ENCODE data around the gene HIVEP1. TPM values are rescaled to one million over a fixed set of nuclear protein-coding genes. Genes with fewer than 3 reads are reported as not detected.
"Not testable (repeated sequence)": the region's sequence is repeated elsewhere in the genome, so short reads cannot be mapped to it uniquely, and the experiment has no call there.

HIVEP1 gene
- total RNA-seq, 6 donors from 2014 or later = 22.9 to 48.5 (median 30.4) TPM

- Histone ChIP-seq H3K27ac (no peak overlapping the region), H3K27me3 (no peaks in the 10 kb centered on the region), H3K4me1 (no peaks in the 10 kb centered on the region), H3K9me3 (no peaks in the 10 kb centered on the region), H3K36me3 (no peaks in the 10 kb centered on the region), H3K4me3 (no peak overlapping the region)
- DNase-seq (no peak), ATAC-seq (ENCODE audit: low FRiP score in 2 of 2) (no peak)
- TF ChIP-seq POLR2AphosphoS5 (IDR thresholded peaks at IDR 0.05) (no peak), EP300 (IDR thresholded peaks at IDR 0.05) (no peak), POLR2A (IDR thresholded peaks at IDR 0.05) (no peak)
- TF ChIP-seq, protein P1, sequence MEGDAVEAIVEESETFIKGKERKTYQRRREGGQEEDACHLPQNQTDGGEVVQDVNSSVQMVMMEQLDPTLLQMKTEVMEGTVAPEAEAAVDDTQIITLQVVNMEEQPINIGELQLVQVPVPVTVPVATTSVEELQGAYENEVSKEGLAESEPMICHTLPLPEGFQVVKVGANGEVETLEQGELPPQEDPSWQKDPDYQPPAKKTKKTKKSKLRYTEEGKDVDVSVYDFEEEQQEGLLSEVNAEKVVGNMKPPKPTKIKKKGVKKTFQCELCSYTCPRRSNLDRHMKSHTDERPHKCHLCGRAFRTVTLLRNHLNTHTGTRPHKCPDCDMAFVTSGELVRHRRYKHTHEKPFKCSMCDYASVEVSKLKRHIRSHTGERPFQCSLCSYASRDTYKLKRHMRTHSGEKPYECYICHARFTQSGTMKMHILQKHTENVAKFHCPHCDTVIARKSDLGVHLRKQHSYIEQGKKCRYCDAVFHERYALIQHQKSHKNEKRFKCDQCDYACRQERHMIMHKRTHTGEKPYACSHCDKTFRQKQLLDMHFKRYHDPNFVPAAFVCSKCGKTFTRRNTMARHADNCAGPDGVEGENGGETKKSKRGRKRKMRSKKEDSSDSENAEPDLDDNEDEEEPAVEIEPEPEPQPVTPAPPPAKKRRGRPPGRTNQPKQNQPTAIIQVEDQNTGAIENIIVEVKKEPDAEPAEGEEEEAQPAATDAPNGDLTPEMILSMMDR (IDR thresholded peaks at IDR 0.05) = no peak
- WGBS, 2 donors = 80 to 84% methylated on average over 9 of the region's 9 CpGs
Measured at GRCh38 chr6:12152023-12152970, 140.2 kb downstream of the HIVEP1 start.

DNA sequence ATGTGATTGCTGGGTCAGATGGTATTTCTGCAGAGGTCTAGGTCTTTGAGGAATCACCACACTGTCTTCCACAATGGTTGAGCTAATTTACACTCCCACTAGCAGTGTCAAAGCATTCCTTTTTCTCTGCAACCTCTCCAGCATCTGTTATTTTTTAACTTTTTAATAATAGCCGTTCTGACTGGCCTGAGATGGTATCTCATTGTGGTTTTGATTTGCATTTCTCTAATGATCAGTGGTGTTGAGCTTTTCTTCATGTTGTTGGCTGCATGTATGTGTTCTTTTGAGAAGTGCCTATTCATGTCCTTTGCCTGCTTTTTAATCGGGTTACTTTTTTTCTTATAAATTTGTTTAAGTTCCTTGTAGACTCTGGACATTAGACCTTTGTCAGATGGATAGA is 143.7 kb downstream of the HIVEP1 start:
- ATAC-seq (ENCODE audit: low FRiP score in 2 of 2); H3K36me3 ChIP-seq; H3K27ac ChIP-seq; H3K27me3 ChIP-seq; DNase-seq; H3K9me3 ChIP-seq; H3K4me1 ChIP-seq; H3K4me3 ChIP-seq: not testable (repeated sequence)
- WGBS, 2 donors = 78 to 81% methylated on average over 2 of the region's 2 CpGs

GRCh38 chr6:12158686-12159415 is 146.7 kb downstream of the HIVEP1 start:
- TF ChIP-seq, protein P1 (IDR thresholded peaks at IDR 0.05) = no peak
- Histone ChIP-seq H3K27me3 (no peaks in the 10 kb centered on the region), H3K4me1 (no peaks in the 10 kb centered on the region), H3K27ac (no peak overlapping the region), H3K36me3 (peaks cover 4 to 24% (median 11%) of the 10 kb centered on the region in 4 donors), H3K4me3 (no peak overlapping the region), H3K9me3 (no peaks in the 10 kb centered on the region)
- WGBS, 2 donors = 96 to 99% methylated on average over 16 of the region's 16 CpGs
- ATAC-seq (ENCODE audit: low FRiP score in 2 of 2) (no peak), DNase-seq (peak in 1 of 2 donors; percentile 61)

DNA sequence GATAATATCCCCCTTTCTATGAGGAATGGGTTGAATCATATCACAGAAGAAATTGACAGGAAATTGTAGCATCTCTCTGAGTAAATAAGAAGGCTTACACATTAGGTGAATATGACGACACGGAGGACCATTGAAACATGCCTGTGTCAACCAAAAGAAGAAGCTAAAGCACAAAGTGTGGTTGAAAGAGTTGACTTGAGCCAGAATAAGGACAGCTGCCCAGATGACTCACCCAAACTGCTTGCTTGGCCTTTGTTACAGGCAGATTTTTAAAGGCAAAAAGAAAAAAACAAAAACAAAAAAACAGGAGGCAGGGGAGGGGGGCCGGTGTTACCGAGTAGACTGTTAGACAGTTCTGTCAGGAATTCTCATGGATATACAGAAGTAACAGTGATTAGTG is 148.2 kb downstream of the HIVEP1 start:
- WGBS, 2 donors = 77% methylated on average over 4 of the region's 4 CpGs
- no peaks in the 10 kb centered on the region for H3K27me3 ChIP-seq
- no peak for DNase-seq
- no peak overlapping the region for H3K4me3 ChIP-seq
- no peak overlapping the region for H3K27ac ChIP-seq
- H3K9me3 ChIP-seq = no peaks in the 10 kb centered on the region
- peaks cover 4 to 35% (median 15%) of the 10 kb centered on the region in 4 donors for H3K36me3 ChIP-seq
- peak in 1 of 2 donors; percentile 77 for ATAC-seq (ENCODE audit: low FRiP score in 2 of 2)
- H3K4me1 ChIP-seq = no peaks in the 10 kb centered on the region
- TF ChIP-seq, protein P1 (IDR thresholded peaks at IDR 0.05) = no peak
- TF ChIP-seq EP300 (IDR thresholded peaks at IDR 0.05) (no peak), POLR2AphosphoS5 (IDR thresholded peaks at IDR 0.05) (no peak), POLR2A (IDR thresholded peaks at IDR 0.05) (no peak)

- no peak for DNase-seq
- Histone ChIP-seq H3K27me3 (no peaks in the 10 kb centered on the region), H3K9me3 (no peaks in the 10 kb centered on the region), H3K4me3 (no peak overlapping the region), H3K4me1 (no peaks in the 10 kb centered on the region), H3K36me3 (peaks cover 4 to 35% (median 15%) of the 10 kb centered on the region in 4 donors), H3K27ac (no peak overlapping the region)
- 95 to 96% methylated on average over 5 of the region's 5 CpGs for WGBS, 2 donors
- ATAC-seq (ENCODE audit: low FRiP score in 2 of 2) = no peak
- no peak for TF ChIP-seq EP300 (IDR thresholded peaks at IDR 0.05)
- TF ChIP-seq, protein P1 (IDR thresholded peaks at IDR 0.05) = no peak
Measured at GRCh38 chr6:12162213-12162612, 150.1 kb downstream of the HIVEP1 start.

All from upper lobe of left lung (tissue), 6 donors.